Measurements from ENCODE around the gene CWC15. TPM values are rescaled to one million over a fixed set of nuclear protein-coding genes. Genes with fewer than 3 reads are reported as not detected.

CWC15 gene
- total RNA-seq, 2 experiments from 2014 or later: 121 to 124 TPM

GRCh38 chr11:94938095-94939055 is 35.0 kb downstream of the CWC15 start:
- Histone ChIP-seq H3K27ac (ENCODE audit: low read depth in 1 of 2, low read length in 2 of 2) (no peak overlapping the region), H3K36me3 (ENCODE audit: insufficient read depth, low read length) (no peaks in the 10 kb centered on the region), H3K4me3 (ENCODE audit: low read length) (no peak overlapping the region), H3K9me3 (ENCODE audit: control insufficient read depth in 1 of 2, insufficient read depth in 1 of 2, low read length in 2 of 2) (peaks cover 0 to 5% of the 10 kb centered on the region in 2 experiments), H3K27me3 (ENCODE audit: control insufficient read depth in 1 of 2, insufficient read depth in 2 of 2, low read length in 2 of 2) (no peaks in the 10 kb centered on the region), H3K4me1 (ENCODE audit: insufficient read depth, low read length) (peaks cover 26% of the 10 kb centered on the region)
- peaks cover 36% of the 10 kb centered on the region for H3K4me1 Mint-ChIP-seq (ENCODE audit: low read depth)
- ATAC-seq (ENCODE audit: poor library complexity): no peak
- H3K4me3 Mint-ChIP-seq: no peak overlapping the region
- CTCF ChIA-PET: no interaction called here
- POLR2A ChIA-PET: no interaction called here
- H3K27ac Mint-ChIP-seq: no peak overlapping the region
- intact Hi-C loops (cut with DNase I, micrococcal nuclease): no loop called here
- no peaks in the 10 kb centered on the region for H3K9me3 Mint-ChIP-seq
- TF ChIP-seq CTCF (IDR thresholded peaks at IDR 0.05): no peak
- no peaks in the 10 kb centered on the region for H3K36me3 Mint-ChIP-seq (ENCODE audit: low read depth)
- H3K27me3 Mint-ChIP-seq: no peaks in the 10 kb centered on the region
- DNase-seq: no peak

GRCh38 chr11:94934846-94935245 is 38.5 kb downstream of the CWC15 start:
- DNase-seq: peak in 3 of 14 experiments; percentile 38 to 64 (median 40)
- POLR2A ChIA-PET: interaction anchor here (0.7 to 4.0 kb wide), 7 partner anchors 8 to 855 kb away, joined by 4 to 19 read pairs (median 4); partner anchors contain the start of genes CWC15, FAM76B and KDM4D

GRCh38 chr11:94934362-94934761 is 39.0 kb downstream of the CWC15 start:
- Mint-ChIP-seq H3K9me3 (no peaks in the 10 kb centered on the region), H3K27me3 (no peaks in the 10 kb centered on the region), H3K4me3 (peak overlapping the region; percentile 80), H3K4me1 (ENCODE audit: low read depth) (peaks cover 56% of the 10 kb centered on the region), H3K27ac (peak overlapping the region; percentile 25), H3K36me3 (ENCODE audit: low read depth) (no peaks in the 10 kb centered on the region)
- DNase-seq (peak in 2 of 14 experiments; percentile 17 to 35), ATAC-seq (ENCODE audit: poor library complexity) (peak; percentile 43)
- no peak overlapping the region for H3K4me3 ChIP-seq (ENCODE audit: low read length)
- no peaks in the 10 kb centered on the region for H3K36me3 ChIP-seq (ENCODE audit: insufficient read depth, low read length)
- H3K27me3 ChIP-seq (ENCODE audit: control insufficient read depth in 1 of 2, insufficient read depth in 2 of 2, low read length in 2 of 2): no peaks in the 10 kb centered on the region
- no peaks in the 10 kb centered on the region for H3K9me3 ChIP-seq (ENCODE audit: control insufficient read depth in 1 of 2, insufficient read depth in 1 of 2, low read length in 2 of 2)
- no peak overlapping the region for H3K27ac ChIP-seq (ENCODE audit: low read depth in 1 of 2, low read length in 2 of 2)
- H3K4me1 ChIP-seq (ENCODE audit: insufficient read depth, low read length): peaks cover 31% of the 10 kb centered on the region
- intact Hi-C loops (cut with DNase I, micrococcal nuclease): no loop called here
- no peak for TF ChIP-seq CTCF (IDR thresholded peaks at IDR 0.05)
- ChIA-PET POLR2A (interaction anchor here (0.9 to 4.0 kb wide), 5 partner anchors 8 to 855 kb away, joined by 4 to 19 read pairs (median 6); partner anchors contain the start of genes CWC15, FAM76B and KDM4D), CTCF (no interaction called here)

More at GRCh38 chr11:94934846-94935245, 38.5 kb downstream of the CWC15 start:
- intact Hi-C loops (cut with DNase I, micrococcal nuclease): no loop called here
- no peaks in the 10 kb centered on the region for H3K9me3 ChIP-seq (ENCODE audit: control insufficient read depth in 1 of 2, insufficient read depth in 1 of 2, low read length in 2 of 2)
- CTCF ChIA-PET: no interaction called here
- no peak for TF ChIP-seq CTCF (IDR thresholded peaks at IDR 0.05)
- peaks cover 31% of the 10 kb centered on the region for H3K4me1 ChIP-seq (ENCODE audit: insufficient read depth, low read length)
- Mint-ChIP-seq H3K27ac (peak overlapping the region; percentile 25), H3K36me3 (ENCODE audit: low read depth) (no peaks in the 10 kb centered on the region), H3K27me3 (no peaks in the 10 kb centered on the region), H3K4me1 (ENCODE audit: low read depth) (peaks cover 54% of the 10 kb centered on the region), H3K4me3 (peak overlapping the region; percentile 80), H3K9me3 (no peaks in the 10 kb centered on the region)
- H3K36me3 ChIP-seq (ENCODE audit: insufficient read depth, low read length): no peaks in the 10 kb centered on the region
- H3K27me3 ChIP-seq (ENCODE audit: control insufficient read depth in 1 of 2, insufficient read depth in 2 of 2, low read length in 2 of 2): no peaks in the 10 kb centered on the region
- no peak overlapping the region for H3K27ac ChIP-seq (ENCODE audit: low read depth in 1 of 2, low read length in 2 of 2)
- ATAC-seq (ENCODE audit: poor library complexity): peak; percentile 71
- no peak overlapping the region for H3K4me3 ChIP-seq (ENCODE audit: low read length)

All from CD4-positive, alpha-beta T cell (primary cell).